ENCODE measurements around the gene PTPRCAP.

PTPRCAP gene

DNA sequence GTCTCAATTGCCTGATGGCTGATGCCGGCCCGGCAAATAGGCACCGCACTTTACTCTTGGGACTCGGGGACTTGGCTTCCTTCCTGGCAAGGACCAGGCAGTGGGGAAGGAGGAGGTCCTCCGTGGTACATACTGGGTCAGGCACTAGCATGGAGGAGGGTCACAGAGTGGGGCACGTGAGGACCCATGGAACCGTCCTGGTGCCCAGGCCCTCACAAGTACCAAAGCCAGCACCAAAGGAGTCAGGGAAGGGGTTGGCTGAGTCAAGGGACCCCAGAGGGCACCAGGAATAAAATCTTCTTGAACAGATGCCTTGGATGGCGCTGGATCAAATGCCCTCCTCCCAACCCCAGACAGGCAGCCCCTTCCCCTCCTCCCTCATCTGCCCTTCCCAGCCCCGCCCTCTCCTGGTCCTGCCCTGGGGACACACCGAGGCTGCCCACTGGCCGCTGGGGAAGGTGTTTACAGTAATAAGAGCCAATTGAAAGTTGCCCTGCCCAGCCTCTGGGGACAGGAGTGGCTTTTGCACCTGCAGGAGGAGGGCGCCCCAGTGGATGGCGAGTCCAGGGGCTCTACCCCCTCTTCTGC, 27.6 kb downstream of the PTPRCAP start:
- H3K4me3 ChIP-seq (ENCODE audit: low read length) = no peak overlapping the region
- TF ChIP-seq, protein P1, sequence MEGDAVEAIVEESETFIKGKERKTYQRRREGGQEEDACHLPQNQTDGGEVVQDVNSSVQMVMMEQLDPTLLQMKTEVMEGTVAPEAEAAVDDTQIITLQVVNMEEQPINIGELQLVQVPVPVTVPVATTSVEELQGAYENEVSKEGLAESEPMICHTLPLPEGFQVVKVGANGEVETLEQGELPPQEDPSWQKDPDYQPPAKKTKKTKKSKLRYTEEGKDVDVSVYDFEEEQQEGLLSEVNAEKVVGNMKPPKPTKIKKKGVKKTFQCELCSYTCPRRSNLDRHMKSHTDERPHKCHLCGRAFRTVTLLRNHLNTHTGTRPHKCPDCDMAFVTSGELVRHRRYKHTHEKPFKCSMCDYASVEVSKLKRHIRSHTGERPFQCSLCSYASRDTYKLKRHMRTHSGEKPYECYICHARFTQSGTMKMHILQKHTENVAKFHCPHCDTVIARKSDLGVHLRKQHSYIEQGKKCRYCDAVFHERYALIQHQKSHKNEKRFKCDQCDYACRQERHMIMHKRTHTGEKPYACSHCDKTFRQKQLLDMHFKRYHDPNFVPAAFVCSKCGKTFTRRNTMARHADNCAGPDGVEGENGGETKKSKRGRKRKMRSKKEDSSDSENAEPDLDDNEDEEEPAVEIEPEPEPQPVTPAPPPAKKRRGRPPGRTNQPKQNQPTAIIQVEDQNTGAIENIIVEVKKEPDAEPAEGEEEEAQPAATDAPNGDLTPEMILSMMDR (conservative IDR thresholded peaks at IDR 0.05; ENCODE audit: low read depth, low read length) = no peak
- DNase-seq (ENCODE audit: low read depth) = no peak

DNA sequence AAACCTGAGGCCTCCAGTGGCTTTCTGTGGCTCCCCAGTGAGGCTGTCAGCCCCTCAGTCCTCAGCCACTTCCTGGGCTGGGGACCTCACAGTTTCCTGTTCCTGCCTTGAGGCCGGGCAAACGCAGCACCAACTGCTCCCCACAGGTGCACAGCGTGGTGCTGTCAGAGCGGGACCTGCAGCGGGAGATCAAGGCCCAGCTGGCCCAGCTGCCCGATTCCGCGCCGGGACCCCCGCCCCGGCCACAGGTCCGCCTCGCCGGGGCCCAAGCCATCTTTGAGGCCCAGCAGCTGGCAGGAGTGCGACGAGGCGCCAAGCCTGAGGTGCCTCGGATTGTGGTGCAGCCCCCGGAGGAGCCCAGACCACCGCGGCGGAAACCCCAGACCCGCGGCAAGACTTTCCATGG, 28.2 kb downstream of the PTPRCAP start:
- H3K4me3 ChIP-seq (ENCODE audit: low read length) = no peak overlapping the region
- DNase-seq (ENCODE audit: low read depth) = no peak

DNA sequence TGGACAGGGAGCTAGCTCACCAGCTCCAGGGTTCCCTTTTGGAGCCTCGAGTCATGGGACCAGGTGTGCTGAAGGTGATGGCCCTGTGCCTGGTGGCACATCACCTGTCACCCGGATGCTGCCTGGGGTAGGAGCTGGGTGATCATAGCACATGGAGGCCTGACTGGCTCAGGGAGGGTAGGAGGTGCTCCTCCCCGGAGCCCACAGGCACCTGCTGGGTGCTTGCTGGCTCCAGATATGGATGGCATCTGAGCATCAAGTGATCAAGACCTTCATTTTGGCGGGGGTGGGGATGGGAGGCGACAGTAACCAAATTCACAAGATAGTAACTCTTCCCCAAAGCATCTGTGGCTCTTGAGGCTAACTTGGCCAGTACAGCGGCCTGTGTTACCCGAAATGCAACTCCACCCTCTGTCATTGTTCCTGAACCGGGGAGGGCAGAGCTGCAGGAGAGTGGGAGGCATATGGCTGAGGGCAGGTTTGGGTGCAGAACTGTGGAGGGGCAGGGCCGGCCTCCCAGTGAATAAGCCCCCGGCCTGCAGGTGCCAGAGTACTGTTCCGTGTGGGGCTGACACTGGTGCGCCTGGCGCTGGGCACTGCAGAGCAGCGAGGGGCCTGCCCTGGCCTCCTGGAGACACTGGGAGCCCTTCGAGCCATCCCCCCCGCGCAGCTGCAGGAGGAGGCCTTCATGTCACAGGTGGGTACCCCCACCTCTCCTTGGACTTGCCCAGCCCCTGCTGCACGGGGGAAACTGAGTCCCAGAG, 28.9 kb downstream of the PTPRCAP start:
- TF ChIP-seq, protein P1 (conservative IDR thresholded peaks at IDR 0.05; ENCODE audit: low read depth, low read length) = no peak
- no peak overlapping the region for H3K4me3 ChIP-seq (ENCODE audit: low read length)
- no peak for DNase-seq (ENCODE audit: low read depth)

More for the DNA sequence above, 28.2 kb downstream of the PTPRCAP start:
- TF ChIP-seq, protein P1 (conservative IDR thresholded peaks at IDR 0.05; ENCODE audit: low read depth, low read length) = no peak

DNA sequence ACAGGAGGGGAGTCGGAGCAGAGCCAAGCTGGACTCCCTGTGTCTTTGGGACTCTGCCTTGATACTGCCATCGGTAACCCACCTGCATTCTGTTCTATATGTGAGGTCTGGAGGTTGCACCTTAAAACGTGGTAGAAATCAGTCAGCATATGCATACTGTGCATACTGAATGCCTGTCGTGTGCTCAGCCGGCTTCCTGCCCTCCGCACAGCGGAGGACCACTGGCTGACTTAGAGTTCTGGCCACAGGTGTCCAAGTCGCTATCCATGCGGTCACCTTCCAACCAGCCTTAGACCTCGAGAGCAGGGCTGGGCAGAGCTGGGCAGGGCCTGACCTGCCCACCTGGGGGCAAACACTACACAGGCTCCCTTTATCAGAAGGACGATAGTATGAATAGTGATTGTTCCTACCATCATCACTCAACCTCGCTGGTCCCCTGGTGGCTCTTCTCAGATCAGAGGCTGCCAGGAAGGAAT, 29.8 kb downstream of the PTPRCAP start:
- no peak overlapping the region for H3K4me3 ChIP-seq (ENCODE audit: low read length)
- no peak for DNase-seq (ENCODE audit: low read depth)
- TF ChIP-seq, protein P1 (conservative IDR thresholded peaks at IDR 0.05; ENCODE audit: low read depth, low read length) = no peak

DNA sequence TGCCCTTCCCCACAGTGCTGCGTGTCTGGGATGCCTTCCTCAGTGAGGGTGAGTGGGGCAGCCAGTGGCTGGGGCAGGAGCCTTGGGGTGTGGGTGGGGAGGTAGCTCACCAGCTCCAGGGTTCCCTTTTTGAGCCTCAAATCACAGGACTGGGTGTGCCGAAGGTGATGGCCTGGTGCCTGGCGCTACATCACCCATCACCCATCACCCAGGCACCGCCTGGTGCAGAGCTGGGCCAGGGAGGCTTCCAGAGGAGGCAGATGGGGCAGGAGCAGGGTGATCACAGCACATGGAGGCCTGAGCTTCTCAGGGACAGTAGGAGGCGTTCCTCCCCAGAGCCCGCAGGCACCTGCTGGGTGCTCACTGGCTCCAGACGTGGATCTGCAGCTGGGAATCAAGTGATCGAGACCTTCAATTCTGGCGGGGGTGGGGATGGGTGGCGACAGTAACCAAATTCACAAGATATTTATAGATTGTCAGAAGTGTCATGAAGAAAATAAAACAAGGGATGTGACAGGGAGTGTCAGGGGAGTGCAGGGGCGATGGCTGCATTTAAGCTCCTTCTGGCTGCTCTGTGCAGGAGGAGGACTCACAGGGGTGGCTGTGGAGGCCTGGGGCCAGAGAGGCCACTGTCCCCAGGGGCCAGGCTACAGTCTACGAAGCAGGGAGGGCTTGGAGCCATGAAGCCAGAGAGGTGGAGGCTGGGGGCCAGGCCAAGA, 30.4 kb downstream of the PTPRCAP start:
- DNase-seq (ENCODE audit: low read depth) = no peak
- no peak overlapping the region for H3K4me3 ChIP-seq (ENCODE audit: low read length)
- TF ChIP-seq, protein P1 (conservative IDR thresholded peaks at IDR 0.05; ENCODE audit: low read depth, low read length) = peak; percentile 9

DNA sequence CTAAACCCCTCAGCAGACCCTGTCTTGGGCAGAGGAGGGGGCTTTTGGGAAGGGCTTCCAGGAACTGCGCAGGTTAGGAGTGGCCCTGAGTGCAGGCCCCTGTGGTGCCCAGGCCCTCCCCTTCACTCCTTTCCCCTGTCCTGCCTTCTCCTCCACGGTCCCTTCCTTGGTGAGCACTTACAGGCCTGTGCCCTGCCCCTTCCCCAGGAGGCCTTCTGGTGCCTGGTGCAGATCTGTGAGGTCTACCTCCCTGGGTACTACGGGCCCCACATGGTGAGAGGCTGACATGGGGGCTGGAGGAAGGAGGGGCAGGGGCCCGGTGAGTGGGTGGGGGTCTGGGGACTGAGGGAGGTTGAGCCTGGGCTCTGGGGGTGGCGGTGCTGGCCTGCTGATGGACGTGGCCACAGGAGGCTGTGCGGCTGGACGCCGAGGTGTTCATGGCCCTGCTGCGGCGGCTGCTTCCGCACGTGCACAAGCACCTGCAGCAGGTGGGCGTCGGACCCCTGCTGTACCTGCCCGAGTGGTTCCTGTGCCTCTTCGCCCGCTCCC, 31.0 kb downstream of the PTPRCAP start:
- TF ChIP-seq, protein P1 (conservative IDR thresholded peaks at IDR 0.05; ENCODE audit: low read depth, low read length) = no peak
- DNase-seq (ENCODE audit: low read depth) = no peak
- H3K4me3 ChIP-seq (ENCODE audit: low read length) = no peak overlapping the region
